Measurements from ENCODE around the gene NUP50.
A peak's percentile ranks its signal among the peaks of the same experiment; 100 is the strongest.
"Not testable (repeated sequence)": the region's sequence is repeated elsewhere in the genome, so short reads cannot be mapped to it uniquely, and the experiment has no call there.

Gene NUP50

DNA sequence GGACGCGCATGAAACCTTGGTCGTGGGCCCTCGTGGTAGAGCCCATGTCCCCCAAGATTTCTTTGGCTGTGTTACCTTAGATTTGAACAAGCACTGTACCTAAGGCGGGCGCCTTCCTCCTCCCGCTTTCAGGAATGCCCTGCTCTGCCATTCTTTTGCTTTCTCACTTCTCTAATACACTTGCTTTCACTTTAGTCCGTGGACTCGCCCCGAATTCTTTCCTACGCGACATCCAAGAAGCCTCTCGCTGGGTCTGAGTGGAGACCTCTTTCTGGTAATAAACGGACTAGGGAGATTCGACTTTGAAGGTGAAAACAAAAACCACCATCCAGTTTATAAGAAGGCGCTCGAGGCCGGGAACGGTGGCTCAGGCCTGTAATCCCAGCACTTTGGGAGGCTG, 1.2 kb upstream of the NUP50 start:
- no peak for ATAC-seq

GRCh38 chr22:45163099-45163450, 650 bp upstream of the NUP50 start:
- peak; percentile 12 to 18 for ATAC-seq

DNA sequence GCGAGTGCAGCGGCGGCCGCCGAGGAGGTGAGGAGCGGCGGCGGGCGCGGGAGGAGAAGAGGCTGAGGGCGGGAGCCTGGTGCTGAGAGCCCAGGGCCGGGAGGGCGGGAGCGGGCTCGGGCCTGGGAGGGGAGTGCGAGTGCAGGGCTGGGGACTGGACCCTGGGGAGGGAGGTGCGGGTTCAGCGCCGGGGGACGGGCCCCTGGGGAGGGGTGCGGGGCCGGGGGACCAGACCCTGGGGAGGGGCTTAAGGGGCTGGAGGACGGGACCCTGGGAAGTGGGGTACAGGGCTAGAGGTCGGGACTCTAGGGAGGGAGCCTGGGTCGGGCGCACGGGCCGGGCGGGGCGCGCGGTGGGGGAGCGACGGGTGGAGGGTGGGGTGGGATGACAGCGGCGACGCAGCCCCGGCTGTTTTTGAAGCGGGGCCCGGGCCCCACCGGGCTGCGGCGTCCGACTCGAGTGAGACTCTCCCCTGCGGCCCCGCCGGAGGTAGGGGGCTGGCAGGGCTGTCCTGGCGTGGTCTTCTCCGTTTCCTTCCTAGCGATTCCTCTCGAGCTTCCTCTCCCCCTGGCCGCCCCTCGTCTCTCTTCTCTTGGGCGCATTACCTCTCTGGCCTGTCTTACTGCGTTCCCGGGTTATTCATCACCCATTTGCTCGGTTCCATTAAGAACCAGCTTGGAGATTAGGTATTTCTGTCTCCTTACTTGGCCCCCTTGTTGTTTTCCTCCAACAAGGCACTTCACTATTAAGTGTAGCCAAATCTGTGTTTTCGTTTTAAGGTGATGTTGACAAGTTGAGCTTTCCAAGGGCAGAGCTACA, 754 bp downstream of the NUP50 start:
- ATAC-seq: peak; percentile 27 to 28

GRCh38 chr22:45166932-45167331, 3.2 kb downstream of the NUP50 start:
- ATAC-seq: no peak

DNA sequence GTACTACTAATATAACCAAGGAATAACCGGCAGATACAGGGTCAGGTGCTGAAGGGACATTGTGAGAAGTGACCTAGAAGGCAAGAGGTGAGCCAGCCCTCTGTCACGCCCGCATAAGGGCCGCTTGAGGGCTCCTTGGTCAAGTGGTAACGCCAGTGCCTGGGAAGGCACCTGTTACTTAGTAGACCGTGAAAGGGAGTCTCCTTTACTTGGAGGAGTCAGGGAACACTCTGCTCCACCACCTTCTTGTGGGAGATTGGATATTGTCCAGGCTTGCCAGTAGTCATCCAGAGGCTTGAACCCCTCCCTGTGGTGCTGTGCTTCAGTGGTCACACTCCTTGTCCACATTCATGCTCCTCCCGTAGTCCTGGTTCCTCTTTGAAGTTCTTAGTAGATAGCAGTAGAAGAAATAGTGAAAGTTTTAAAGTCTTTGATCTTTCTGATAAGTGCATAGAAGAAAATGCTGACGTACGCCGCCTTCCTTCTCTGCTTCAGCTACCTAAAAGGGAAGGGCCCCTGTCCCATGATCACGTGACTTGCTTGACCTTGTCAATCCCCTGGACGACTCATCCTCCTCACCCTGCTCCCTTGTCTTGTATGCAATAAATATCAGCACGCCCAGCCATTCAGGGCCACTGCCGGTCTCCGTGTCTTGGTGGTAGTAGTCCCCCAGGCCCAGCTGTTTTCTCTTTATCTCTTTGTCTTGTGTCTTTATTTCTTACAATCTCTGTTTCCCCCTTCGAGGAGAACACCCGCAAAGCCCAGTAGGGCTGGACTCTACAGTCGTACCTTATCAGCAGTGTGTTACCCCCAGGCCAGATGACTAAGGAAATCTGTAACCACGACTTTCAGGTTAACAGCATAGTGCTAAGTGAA, 6.1 kb downstream of the NUP50 start:
- ATAC-seq: peak; percentile 81 to 92

- no peak for ATAC-seq
Observed at GRCh38 chr22:45171830-45172229, 8.1 kb downstream of the NUP50 start.

DNA sequence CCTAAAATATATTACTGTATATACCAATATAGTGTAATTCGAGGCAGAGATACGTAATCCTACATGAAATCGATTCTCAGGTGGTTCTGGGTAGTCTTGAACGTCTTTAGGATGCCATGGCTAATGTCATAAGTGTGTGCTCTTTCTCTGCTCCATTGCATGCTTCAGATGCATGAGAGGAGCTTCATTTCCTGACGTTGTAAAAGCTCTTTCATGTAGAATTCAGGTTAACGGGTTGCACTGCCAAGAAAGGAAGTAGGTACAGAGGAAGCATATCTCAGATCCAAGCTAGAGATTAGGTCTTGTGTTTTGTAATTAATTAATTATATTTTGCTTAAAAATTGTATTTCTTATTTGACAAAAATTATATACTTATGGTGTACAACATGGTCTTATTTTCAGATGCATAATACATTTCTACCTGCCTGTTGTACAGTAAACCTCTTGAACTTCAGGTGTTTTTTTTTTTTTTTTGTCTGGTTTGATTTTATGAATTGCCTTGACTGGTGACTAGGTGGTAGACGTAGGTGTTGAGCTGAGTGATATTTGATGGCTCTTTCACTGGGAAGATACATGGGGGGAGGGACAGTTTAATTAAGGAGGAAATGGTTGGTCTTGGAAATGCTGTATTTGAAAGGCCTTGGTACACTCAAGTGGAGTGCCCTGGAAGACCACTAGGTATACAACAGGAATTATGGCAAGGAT, 9.3 kb downstream of the NUP50 start:
- ATAC-seq: peak; percentile 19 to 26

- ATAC-seq: peak in 1 of 2 donors; percentile 62
Observed at GRCh38 chr22:45179276-45180049, 15.7 kb downstream of the NUP50 start.

DNA sequence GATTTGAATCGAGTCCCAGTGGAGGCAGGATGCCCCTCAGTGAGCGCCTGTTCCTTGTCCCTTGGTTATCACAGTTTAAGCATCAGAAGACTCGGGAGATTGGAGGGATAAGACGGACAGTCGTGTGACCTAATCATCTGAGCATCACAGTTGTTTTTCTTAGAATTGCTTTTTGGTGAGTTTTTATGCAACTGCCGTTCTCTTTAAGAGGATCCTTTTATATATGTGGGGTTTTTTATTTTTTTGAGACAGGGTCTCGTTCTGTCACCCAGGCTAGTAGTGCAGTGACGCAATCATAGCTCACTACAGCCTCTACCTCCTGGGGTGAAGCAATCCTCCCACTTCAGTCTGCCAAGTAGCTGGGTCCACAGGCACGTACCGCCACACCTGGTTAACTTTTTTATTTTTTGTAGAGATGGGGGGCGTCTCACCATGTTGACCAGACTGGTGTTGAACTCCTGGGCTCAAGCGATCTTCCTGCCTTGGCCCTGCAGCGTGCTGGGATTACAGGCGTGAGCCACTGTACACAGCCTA, 16.5 kb downstream of the NUP50 start:
- no peak for ATAC-seq

DNA sequence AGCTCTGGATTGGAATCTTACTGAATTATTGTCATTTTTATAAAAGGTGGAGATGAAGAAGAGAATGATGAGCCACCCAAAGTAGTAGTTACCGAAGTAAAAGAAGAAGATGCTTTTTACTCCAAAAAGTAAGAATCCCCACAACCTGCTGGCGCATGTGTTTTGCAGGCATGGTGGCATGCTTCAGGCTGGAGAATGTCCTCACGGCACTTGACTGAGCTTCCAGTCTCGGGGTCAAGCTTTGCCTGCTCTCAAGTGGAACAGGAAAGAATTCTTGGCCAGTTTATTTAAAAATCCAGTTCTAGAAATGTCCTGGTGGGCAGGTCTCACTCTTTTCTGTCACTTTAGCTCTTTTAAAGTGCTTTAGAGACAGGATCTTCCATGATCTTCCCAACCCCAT, 17.5 kb downstream of the NUP50 start:
- no peak for ATAC-seq

GRCh38 chr22:45181766-45182165, 18.0 kb downstream of the NUP50 start:
- no peak for ATAC-seq

DNA sequence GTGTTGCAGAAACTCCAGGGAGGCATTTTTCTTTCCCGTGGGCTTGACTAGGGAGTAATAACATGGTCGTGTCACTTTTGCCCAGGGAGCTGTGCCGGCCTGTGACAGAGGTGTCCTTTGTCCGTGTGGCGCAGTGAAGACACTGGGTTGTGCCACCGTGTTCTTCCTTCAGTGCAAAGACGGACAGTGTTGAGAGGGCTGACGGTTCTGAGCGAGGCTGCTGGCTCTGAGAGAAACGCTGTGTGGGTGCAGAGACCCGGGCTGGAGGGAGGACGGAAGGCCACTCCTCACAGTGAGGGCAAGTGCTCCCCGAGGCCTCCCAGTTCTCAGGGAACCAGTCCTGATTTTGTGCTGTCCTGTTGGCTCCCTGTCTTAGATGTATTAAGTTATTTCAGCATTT, 20.2 kb downstream of the NUP50 start:
- no peak for ATAC-seq

DNA sequence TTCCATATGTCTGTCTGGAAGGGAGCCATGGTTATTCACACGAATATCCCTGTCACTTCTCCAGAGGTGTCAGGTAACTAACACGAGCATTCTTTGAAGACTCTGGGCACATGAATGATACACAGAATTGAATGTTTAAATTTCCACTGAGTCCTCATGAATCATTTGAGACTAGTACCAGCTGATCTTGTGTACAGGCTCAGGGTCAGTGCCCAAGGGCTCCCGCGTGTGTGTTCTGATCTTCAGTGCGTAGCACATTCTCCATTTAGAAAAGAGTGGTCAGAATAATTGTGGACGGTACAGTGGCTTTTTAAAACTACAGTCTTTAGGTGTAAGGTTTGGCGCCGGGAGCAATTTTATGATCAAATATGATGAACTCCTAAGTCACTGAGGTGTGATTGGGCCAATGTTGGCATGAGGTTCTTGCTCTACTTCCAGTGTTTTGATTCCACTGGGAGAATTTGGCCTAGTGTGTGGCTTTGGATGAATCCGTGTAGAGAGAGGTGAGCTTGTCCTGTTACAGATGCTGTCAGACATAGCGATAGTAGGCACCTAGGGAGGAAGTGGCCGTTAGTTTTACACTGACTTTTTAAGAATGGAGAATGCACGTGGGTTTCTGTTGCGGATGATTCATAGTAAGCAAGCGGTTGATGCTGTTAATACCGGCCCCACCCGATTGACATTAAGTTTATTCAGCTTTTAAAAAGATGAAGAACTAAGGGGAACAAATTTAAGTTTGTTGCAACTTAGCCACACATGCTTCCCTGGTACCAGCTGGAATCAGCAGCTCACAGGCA, 22.2 kb downstream of the NUP50 start:
- peak; percentile 77 to 82 for ATAC-seq

- no peak for ATAC-seq
Observed at GRCh38 chr22:45187891-45188290, 24.2 kb downstream of the NUP50 start.

GRCh38 chr22:45188779-45189178, 25.1 kb downstream of the NUP50 start:
- no peak for ATAC-seq

DNA sequence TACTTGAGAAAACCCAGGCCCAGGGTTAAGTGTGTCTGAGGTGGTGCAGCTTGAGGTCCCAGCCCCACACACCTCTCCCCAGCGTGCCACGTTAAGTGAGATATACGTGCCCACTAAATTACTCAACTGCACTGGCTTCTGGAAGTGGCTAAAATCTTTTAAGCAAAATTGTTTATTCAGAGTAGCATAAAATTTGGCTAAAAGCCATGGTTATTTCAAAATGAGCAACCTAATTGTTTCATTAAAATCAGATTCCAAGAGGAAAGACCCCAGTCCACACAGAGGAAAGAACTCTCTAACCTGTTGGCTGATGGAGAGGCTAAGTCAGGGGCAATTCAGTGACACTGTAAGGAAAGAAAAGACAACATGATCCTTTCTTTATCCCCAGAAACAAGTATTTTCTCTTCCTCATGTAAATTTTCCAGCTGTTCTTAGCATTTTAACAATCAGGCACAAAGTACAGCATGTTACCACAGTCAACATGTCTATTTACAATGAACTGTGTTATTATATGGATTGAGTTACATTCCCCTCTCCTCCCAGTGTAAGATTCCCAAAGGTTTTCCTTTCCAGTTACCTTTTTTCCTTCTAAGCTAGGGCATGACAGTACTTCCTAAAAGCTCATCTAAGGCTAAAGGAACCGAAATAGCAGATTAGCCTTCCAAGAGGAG, 26.6 kb downstream of the NUP50 start:
- no peak for ATAC-seq

GRCh38 chr22:45191746-45192145, 28.0 kb downstream of the NUP50 start:
- not testable (repeated sequence) for ATAC-seq

- ATAC-seq: no peak
Observed at GRCh38 chr22:45192701-45193187, 29.0 kb downstream of the NUP50 start.

- no peak for ATAC-seq
Observed at GRCh38 chr22:45194686-45195085, 31.0 kb downstream of the NUP50 start.

GRCh38 chr22:45195616-45196015, 31.9 kb downstream of the NUP50 start:
- no peak for ATAC-seq

- no peak for ATAC-seq
Observed at GRCh38 chr22:45196308-45196707, 32.6 kb downstream of the NUP50 start.

Data from activated CD4-positive, CD25-positive, alpha-beta regulatory T cell treated with anti-CD3 and anti-CD28 coated beads, Interleukin-2, amount 50 U/mL, for 24 hours (primary cell).